NB4 (cell line): ENCODE data around the gene ATG4B.

Source experiments
- MAX ChIP-seq: IDR thresholded peaks from 2 replicates; pipeline ENCODE4 v1.6.1; 2011; ENCODE audit warnings: low read depth, low read length
- POLR2A ChIP-seq: IDR thresholded peaks from 2 replicates; pipeline ENCODE4 v1.6.1; 2011; ENCODE audit warnings: mild to moderate bottlenecking; ENCODE audit not compliant: insufficient read length; ENCODE audit errors: extremely low read depth
- TF ChIP-seq, protein P1 (sequence below): IDR thresholded peaks from one replicate; pipeline ENCODE4 v1.5.1; 2012; ENCODE audit warnings: low read depth, low read length

DNA sequence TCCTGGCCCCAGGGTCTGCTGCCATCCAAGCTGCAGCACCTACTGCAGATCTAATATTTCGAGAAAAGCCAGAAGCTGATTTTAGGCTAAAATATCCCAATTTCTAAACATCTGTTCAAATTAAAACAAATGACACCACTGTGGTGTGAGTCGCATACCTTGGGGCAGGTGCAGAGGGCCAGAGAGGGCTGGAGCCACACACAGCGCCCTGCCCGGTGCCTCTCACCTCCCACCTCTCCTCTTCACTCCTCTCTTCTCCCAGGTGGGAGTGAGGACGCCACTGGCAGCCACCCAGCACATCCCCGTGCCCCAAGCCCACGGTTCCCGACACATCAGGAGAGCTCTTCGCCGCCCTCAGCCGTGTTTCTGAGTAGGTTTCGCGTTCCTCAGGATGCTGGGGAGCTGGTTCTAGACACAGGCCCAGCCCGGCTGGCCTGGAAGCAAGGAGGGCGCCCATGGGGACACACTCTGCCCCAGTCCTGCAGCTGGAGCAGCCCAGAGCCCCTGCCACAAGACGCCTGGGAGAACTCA lies 21.9 kb upstream of the ATG4B start:
- TF ChIP-seq, protein P1, sequence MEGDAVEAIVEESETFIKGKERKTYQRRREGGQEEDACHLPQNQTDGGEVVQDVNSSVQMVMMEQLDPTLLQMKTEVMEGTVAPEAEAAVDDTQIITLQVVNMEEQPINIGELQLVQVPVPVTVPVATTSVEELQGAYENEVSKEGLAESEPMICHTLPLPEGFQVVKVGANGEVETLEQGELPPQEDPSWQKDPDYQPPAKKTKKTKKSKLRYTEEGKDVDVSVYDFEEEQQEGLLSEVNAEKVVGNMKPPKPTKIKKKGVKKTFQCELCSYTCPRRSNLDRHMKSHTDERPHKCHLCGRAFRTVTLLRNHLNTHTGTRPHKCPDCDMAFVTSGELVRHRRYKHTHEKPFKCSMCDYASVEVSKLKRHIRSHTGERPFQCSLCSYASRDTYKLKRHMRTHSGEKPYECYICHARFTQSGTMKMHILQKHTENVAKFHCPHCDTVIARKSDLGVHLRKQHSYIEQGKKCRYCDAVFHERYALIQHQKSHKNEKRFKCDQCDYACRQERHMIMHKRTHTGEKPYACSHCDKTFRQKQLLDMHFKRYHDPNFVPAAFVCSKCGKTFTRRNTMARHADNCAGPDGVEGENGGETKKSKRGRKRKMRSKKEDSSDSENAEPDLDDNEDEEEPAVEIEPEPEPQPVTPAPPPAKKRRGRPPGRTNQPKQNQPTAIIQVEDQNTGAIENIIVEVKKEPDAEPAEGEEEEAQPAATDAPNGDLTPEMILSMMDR, result no peak
- TF ChIP-seq POLR2A (no peak), MAX (no peak)
